Astrocyte of the cerebellum (primary cell): Measurements from ENCODE around the gene NSG1.

Experiments
- DNase-seq: peaks from one replicate; pipeline ENCODE4 v3.0.0-alpha.2; 2011; ENCODE audit warnings: low read depth
- H3K4me3 ChIP-seq: 2 replicates; pipeline ENCODE4 v1.5.1; 2011; ENCODE audit warnings: mild to moderate bottlenecking, low read depth, low read length, moderate library complexity
- CTCF ChIP-seq: IDR thresholded peaks from 2 replicates; pipeline ENCODE4 v1.5.1; 2012; ENCODE audit warnings: low read length, low read depth, moderate library complexity, mild to moderate bottlenecking; ENCODE audit errors: missing control alignments
- in situ Hi-C: cut with HindIII; loops from 2 replicates; pipeline ENCODE4 v1.10.0; 2017; ENCODE audit warnings: low sequenced_read_pairs

Gene NSG1

GRCh38 chr4:4386736-4387392 is at the start of gene NSG1:
NSG1 (plus strand) TSS chr4:4387102; CDS start chr4:4387630, 528 bp downstream.
- TF ChIP-seq CTCF, result no peak
- no peak for DNase-seq
- peak within 1 kb of the TSS; percentile 39 for H3K4me3 ChIP-seq
- in situ Hi-C loops, result no loop called here

GRCh38 chr4:4338210-4339001 is 48.5 kb upstream of the NSG1 start:
- in situ Hi-C loops, result no loop called here
- TF ChIP-seq CTCF, result no peak

GRCh38 chr4:4339504-4340085 is 47.3 kb upstream of the NSG1 start:
- in situ Hi-C loops, result no loop called here
- no peak overlapping the region for H3K4me3 ChIP-seq
- no peak for TF ChIP-seq CTCF
- no peak for DNase-seq

More at GRCh38 chr4:4338210-4339001, 48.5 kb upstream of the NSG1 start:
- DNase-seq, result no peak
- no peak overlapping the region for H3K4me3 ChIP-seq

GRCh38 chr4:4341861-4342650 is 44.8 kb upstream of the NSG1 start:
- no peak for DNase-seq
- no peak overlapping the region for H3K4me3 ChIP-seq
- in situ Hi-C loops, result no loop called here
- no peak for TF ChIP-seq CTCF

- no peak overlapping the region for H3K4me3 ChIP-seq
- no peak for DNase-seq
- in situ Hi-C loops, result no loop called here
- no peak for TF ChIP-seq CTCF
These were observed 43.9 kb upstream of the NSG1 start for GRCh38 chr4:4343038-4343437.

GRCh38 chr4:4344915-4345527 is 41.9 kb upstream of the NSG1 start:
- TF ChIP-seq CTCF, result no peak
- no peak overlapping the region for H3K4me3 ChIP-seq
- no peak for DNase-seq
- in situ Hi-C loops, result no loop called here
